Prostate gland (tissue), 2 donors: Measurements from ENCODE around the gene SH3PXD2A.

Source experiments
- POLR2A ChIP-seq: fragments of 450-650 bp; IDR thresholded peaks from one replicate; pipeline ENCODE4 v1.6.1; 2016; ENCODE audit warnings: antibody characterized with exemption, mild to moderate bottlenecking
- POLR2AphosphoS5 ChIP-seq: sonication (generic); formaldehyde crosslinking; IDR thresholded peaks from one replicate; pipeline ENCODE4 v1.6.1; 2017; ENCODE audit warnings: antibody characterized with exemption
- TF ChIP-seq, protein P1 (sequence below), 4 experiments: fragments of 200-600 bp in 2 of 4; fragments of 450-650 bp in 2 of 4; sonication (generic) in 2 of 4; IDR thresholded peaks; 1 replicate in 3 of 4; 2 replicates in 1 of 4; pipeline ENCODE4 v1.5.1; 2016 to 2019; ENCODE audit warnings: antibody characterized with exemption in 4 of 4, mild to moderate bottlenecking in 2 of 4, moderate library complexity in 2 of 4

DNA sequence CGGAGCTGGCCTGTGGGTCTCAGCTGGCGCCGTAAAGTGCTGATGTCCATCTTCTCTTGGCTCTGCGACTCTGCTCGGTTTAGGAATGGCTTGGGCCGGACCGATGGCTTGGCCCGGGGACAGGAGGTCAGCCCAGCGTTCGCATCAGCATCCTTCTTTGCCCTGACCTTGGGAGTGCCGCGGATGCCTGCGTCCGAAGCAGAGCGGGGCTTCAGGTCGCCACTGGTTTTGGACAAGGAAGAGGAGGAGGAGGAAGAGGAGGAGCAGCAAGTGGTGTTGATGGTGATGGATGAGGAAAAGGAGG is 252.6 kb downstream of the SH3PXD2A start:
- TF ChIP-seq, protein P1, sequence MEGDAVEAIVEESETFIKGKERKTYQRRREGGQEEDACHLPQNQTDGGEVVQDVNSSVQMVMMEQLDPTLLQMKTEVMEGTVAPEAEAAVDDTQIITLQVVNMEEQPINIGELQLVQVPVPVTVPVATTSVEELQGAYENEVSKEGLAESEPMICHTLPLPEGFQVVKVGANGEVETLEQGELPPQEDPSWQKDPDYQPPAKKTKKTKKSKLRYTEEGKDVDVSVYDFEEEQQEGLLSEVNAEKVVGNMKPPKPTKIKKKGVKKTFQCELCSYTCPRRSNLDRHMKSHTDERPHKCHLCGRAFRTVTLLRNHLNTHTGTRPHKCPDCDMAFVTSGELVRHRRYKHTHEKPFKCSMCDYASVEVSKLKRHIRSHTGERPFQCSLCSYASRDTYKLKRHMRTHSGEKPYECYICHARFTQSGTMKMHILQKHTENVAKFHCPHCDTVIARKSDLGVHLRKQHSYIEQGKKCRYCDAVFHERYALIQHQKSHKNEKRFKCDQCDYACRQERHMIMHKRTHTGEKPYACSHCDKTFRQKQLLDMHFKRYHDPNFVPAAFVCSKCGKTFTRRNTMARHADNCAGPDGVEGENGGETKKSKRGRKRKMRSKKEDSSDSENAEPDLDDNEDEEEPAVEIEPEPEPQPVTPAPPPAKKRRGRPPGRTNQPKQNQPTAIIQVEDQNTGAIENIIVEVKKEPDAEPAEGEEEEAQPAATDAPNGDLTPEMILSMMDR (IDR thresholded peaks at IDR 0.05) = no peak
- no peak for TF ChIP-seq POLR2A
- TF ChIP-seq POLR2AphosphoS5 = no peak
